GM23248 (cell line): ENCODE measurements around the gene SNIP1. TPM values are rescaled to one million over a fixed set of nuclear protein-coding genes. Genes with fewer than 3 reads are reported as not detected.
A peak's percentile ranks its signal among the peaks of the same experiment; 100 is the strongest.
"Not testable (repeated sequence)": the region's sequence is repeated elsewhere in the genome, so short reads cannot be mapped to it uniquely, and the experiment has no call there.

Source experiments
- DNase-seq: peaks from one replicate; pipeline ENCODE4 v3.0.0-alpha.2; 2015
- H2AFZ ChIP-seq: fragments of 200-600 bp; sonication (generic); 2 replicates; pipeline ENCODE4 v1.6.1; 2016; ENCODE audit warnings: antibody characterized with exemption
- H3F3A ChIP-seq: fragments of 200-600 bp; sonication (generic); 2 replicates; pipeline ENCODE4 v1.6.1; 2016; ENCODE audit warnings: mild to moderate bottlenecking, antibody characterized with exemption, mixed run types; ENCODE audit not compliant: insufficient read depth
- H3K27ac ChIP-seq: fragments of 200-600 bp; sonication (generic); 2 replicates; pipeline ENCODE4 v1.5.1; 2016; ENCODE audit warnings: mild to moderate bottlenecking
- H3K27me3 ChIP-seq: fragments of 200-600 bp; sonication (generic); replicated peaks from 2 replicates; pipeline ENCODE4 v1.6.1; 2016; ENCODE audit warnings: mild to moderate bottlenecking; ENCODE audit not compliant: insufficient read depth
- H3K36me3 ChIP-seq: fragments of 200-600 bp; sonication (generic); 2 replicates; pipeline ENCODE4 v1.6.1; 2016; ENCODE audit warnings: low read depth, mild to moderate bottlenecking
- H3K4me1 ChIP-seq: fragments of 200-600 bp; sonication (generic); 2 replicates; pipeline ENCODE4 v1.6.1; 2016; ENCODE audit warnings: mild to moderate bottlenecking; ENCODE audit not compliant: insufficient read depth
- H3K4me2 ChIP-seq: fragments of 200-600 bp; sonication (generic); one replicate; pipeline ENCODE4 v1.6.1; 2016; ENCODE audit warnings: mild to moderate bottlenecking; ENCODE audit not compliant: unreplicated experiment
- H3K4me3 ChIP-seq: fragments of 200-600 bp; sonication (generic); 2 replicates; pipeline ENCODE4 v1.5.1; 2016; ENCODE audit warnings: mild to moderate bottlenecking
- H3K79me2 ChIP-seq: fragments of 200-600 bp; sonication (generic); 2 replicates; pipeline ENCODE4 v1.6.1; 2016; ENCODE audit warnings: mild to moderate bottlenecking; ENCODE audit not compliant: insufficient read depth
- H3K9ac ChIP-seq: fragments of 200-600 bp; sonication (generic); 2 replicates; pipeline ENCODE4 v1.6.1; 2016; ENCODE audit warnings: mild to moderate bottlenecking
- H3K9me2 ChIP-seq: fragments of 200-600 bp; sonication (generic); 2 replicates; pipeline ENCODE4 v1.6.1; 2016; ENCODE audit warnings: mixed run types, mild to moderate bottlenecking, moderate library complexity; ENCODE audit not compliant: insufficient read depth
- H3K9me3 ChIP-seq: fragments of 200-600 bp; sonication (generic); one replicate; pipeline ENCODE4 v1.6.1; 2017; ENCODE audit warnings: low read depth
- H4K20me1 ChIP-seq: fragments of 200-600 bp; sonication (generic); 2 replicates; pipeline ENCODE4 v1.6.0; 2016; ENCODE audit not compliant: insufficient read depth
- EZH2 ChIP-seq: fragments of 200-600 bp; sonication (generic); IDR thresholded peaks from 2 replicates; pipeline ENCODE4 v1.6.1; 2018; ENCODE audit warnings: antibody characterized with exemption, mild to moderate bottlenecking; ENCODE audit not compliant: insufficient read depth, poor library complexity, severe bottlenecking
- EZH2phosphoT487 ChIP-seq: fragments of 200-600 bp; sonication (generic); IDR thresholded peaks from 2 replicates; pipeline ENCODE4 v1.6.1; 2018; ENCODE audit warnings: antibody characterized with exemption, moderate library complexity, mild to moderate bottlenecking, low read depth; ENCODE audit not compliant: insufficient read depth
- WGBS, 2 experiments: methylation state at CpG; one replicate each; pipeline ENCODE4 v1.1.6; 2015 to 2017; ENCODE audit warnings: low lambda C conversion rate in 2 of 2, low coverage in 1 of 2; ENCODE audit errors: missing lambda C conversion rate in 2 of 2; 5-methylcytosine and 5-hydroxymethylcytosine counted together
- in situ Hi-C: fragments of 300-500 bp; cut with MboI; formaldehyde crosslinking; loops from 2 replicates; pipeline ENCODE4 v1.15.0; 2020
- polyA plus RNA-seq: library from polyadenylated mRNA; unstranded; fragments of >200 nt; fragmentation: Nextera tagmentation; extraction: Ambion mirVana; gene quantifications from 2 replicates; pipeline ENCODE4 v1.2.1, GENCODE V29; 2016
- total RNA-seq: library from RNA; depleted of rRNA; stranded (reverse); fragments of >200 nt; shearing (Covaris generic); gene quantifications from 2 replicates; pipeline ENCODE4 v1.2.3, GENCODE V29; 2014

The SNIP1 gene
- total and polyA plus RNA-seq, 2 experiments from 2014 or later, result 7.4 to 12.4 TPM

GRCh38 chr1:37564892-37565291 is 10.8 kb upstream of the SNIP1 start:
- Histone ChIP-seq H3K9me2 (no peaks in the 10 kb centered on the region), H3K27me3 (no peaks in the 10 kb centered on the region), H4K20me1 (no peaks in the 10 kb centered on the region), H2AFZ (peak overlapping the region; percentile 6; the same call in 1 of the 2 replicates), H3F3A (peaks cover 62% of the 10 kb centered on the region), H3K4me2 (no peak overlapping the region), H3K9me3 (no peaks in the 10 kb centered on the region), H3K4me3 (no peak overlapping the region), H3K9ac (0 out of 2 replicates have a peak overlapping the region, but pooled peaks have one; percentile 25), H3K79me2 (no peaks in the 10 kb centered on the region), H3K4me1 (peaks cover 20% of the 10 kb centered on the region), H3K36me3 (peaks cover 49% of the 10 kb centered on the region), H3K27ac (peak overlapping the region; percentile 34)
- no peak for TF ChIP-seq EZH2phosphoT487
- TF ChIP-seq EZH2, result no peak
- in situ Hi-C loops, result no loop called here
- no peak for DNase-seq

GRCh38 chr1:37562984-37563383 is 8.9 kb upstream of the SNIP1 start:
- H3K9me3 ChIP-seq, result no peaks in the 10 kb centered on the region
- H3K79me2 ChIP-seq, result no peaks in the 10 kb centered on the region
- H3K27me3 ChIP-seq, result no peaks in the 10 kb centered on the region
- H2AFZ ChIP-seq, result no peak overlapping the region
- H4K20me1 ChIP-seq, result no peaks in the 10 kb centered on the region
- H3K9me2 ChIP-seq, result no peaks in the 10 kb centered on the region
- no peak overlapping the region for H3K4me2 ChIP-seq
- H3K36me3 ChIP-seq, result peaks cover 30% of the 10 kb centered on the region
- no peak overlapping the region for H3K4me3 ChIP-seq
- H3K9ac ChIP-seq, result no peak overlapping the region
- WGBS, 2 experiments, result 64 to 80% methylated on average over 1 of the region's 1 CpG
- peaks cover 20% of the 10 kb centered on the region for H3K4me1 ChIP-seq
- DNase-seq, result no peak
- in situ Hi-C loops, result no loop called here
- no peak overlapping the region for H3K27ac ChIP-seq
- no peak for TF ChIP-seq EZH2
- TF ChIP-seq EZH2phosphoT487, result no peak
- peaks cover 58% of the 10 kb centered on the region for H3F3A ChIP-seq

- in situ Hi-C loops, result no loop called here
- 80 to 82% methylated on average over 21 of the region's 21 CpGs for WGBS, 2 experiments
- Histone ChIP-seq H3K27me3 (no peaks in the 10 kb centered on the region), H3F3A (peaks cover 44% of the 10 kb centered on the region), H3K36me3 (peaks cover 14% of the 10 kb centered on the region), H3K9me3 (no peaks in the 10 kb centered on the region), H3K4me2 (no peak overlapping the region), H3K27ac (no peak overlapping the region), H2AFZ (peak overlapping the region; percentile 45; the same call in 1 of the 2 replicates), H3K9me2 (no peaks in the 10 kb centered on the region), H3K4me3 (no peak overlapping the region), H4K20me1 (no peaks in the 10 kb centered on the region), H3K9ac (no peak overlapping the region), H3K4me1 (peaks cover 20% of the 10 kb centered on the region), H3K79me2 (no peaks in the 10 kb centered on the region)
- TF ChIP-seq EZH2phosphoT487, result no peak
- TF ChIP-seq EZH2, result no peak
- DNase-seq, result peak; percentile 53
Observed at GRCh38 chr1:37561133-37562132, 7.3 kb upstream of the SNIP1 start.

- no peak overlapping the region for H3K4me3 ChIP-seq
- peaks cover 20% of the 10 kb centered on the region for H3K4me1 ChIP-seq
- TF ChIP-seq EZH2phosphoT487, result no peak
- no peak for TF ChIP-seq EZH2
- no peak for DNase-seq
- 16 to 17% methylated on average over 10 of the region's 10 CpGs for WGBS, 2 experiments
- H4K20me1 ChIP-seq, result no peaks in the 10 kb centered on the region
- H3K36me3 ChIP-seq, result peaks cover 6% of the 10 kb centered on the region; the same call in 1 of the 2 replicates
- H3F3A ChIP-seq, result peaks cover 35% of the 10 kb centered on the region
- H3K9me3 ChIP-seq, result no peaks in the 10 kb centered on the region
- H3K9me2 ChIP-seq, result no peaks in the 10 kb centered on the region
- H3K27me3 ChIP-seq, result no peaks in the 10 kb centered on the region
- no peak overlapping the region for H3K9ac ChIP-seq
- no peak overlapping the region for H3K27ac ChIP-seq
- no peak overlapping the region for H3K4me2 ChIP-seq
- in situ Hi-C loops, result no loop called here
- H3K79me2 ChIP-seq, result no peaks in the 10 kb centered on the region
- peak overlapping the region; percentile 45; the same call in 1 of the 2 replicates for H2AFZ ChIP-seq
Observed at GRCh38 chr1:37560401-37561132, 6.5 kb upstream of the SNIP1 start.

- H3K4me2 ChIP-seq, H3K79me2 ChIP-seq, H3K36me3 ChIP-seq, H3K9me2 ChIP-seq, H3K9ac ChIP-seq, in situ Hi-C loops, H3K9me3 ChIP-seq, H3K27me3 ChIP-seq, H3K4me3 ChIP-seq, H4K20me1 ChIP-seq, H3K27ac ChIP-seq, DNase-seq: not testable (repeated sequence)
- peak overlapping the region; percentile 45; the same call in 1 of the 2 replicates for H2AFZ ChIP-seq
- H3K4me1 ChIP-seq, result peaks cover 17% of the 10 kb centered on the region
- peaks cover 29% of the 10 kb centered on the region for H3F3A ChIP-seq
- WGBS, 2 experiments, result 44 to 47% methylated on average over 12 of the region's 12 CpGs
Observed at GRCh38 chr1:37559957-37560379, 5.9 kb upstream of the SNIP1 start.
